Gastroesophageal sphincter (tissue), 4 donors: ENCODE data around the gene PAPPA. TPM values are rescaled to one million over a fixed set of nuclear protein-coding genes. Genes with fewer than 3 reads are reported as not detected.

ENCODE experiments used
- ATAC-seq: fragments of 150-250 bp; one replicate; pipeline ENCODE4 v1.9.1; 2016; ENCODE audit warnings: mild to moderate bottlenecking, moderate library complexity
- H3K27ac ChIP-seq, 4 donors: fragments of 200-600 bp; sonication (generic) in 3 of 4; 1 replicate in 3 of 4; 2 replicates in 1 of 4; pipeline ENCODE4 v1.5.1; 2016 to 2019
- H3K27me3 ChIP-seq: fragments of 200-600 bp; sonication (generic); one replicate; pipeline ENCODE4 v1.5.1; 2019
- H3K36me3 ChIP-seq, 2 donors: fragments of 200-600 bp; sonication (generic); one replicate each; pipeline ENCODE4 v1.5.1; 2019; ENCODE audit warnings: control low read depth in 1 of 2
- H3K4me1 ChIP-seq, 3 donors: fragments of 200-600 bp; sonication (generic); 1 replicate in 2 of 3; 2 replicates in 1 of 3; pipeline ENCODE4 v1.5.1; 2016 to 2019; ENCODE audit warnings: control low read depth in 2 of 3
- H3K4me3 ChIP-seq, 2 donors: fragments of 200-600 bp; sonication (generic); one replicate each; pipeline ENCODE4 v1.5.1; 2019; ENCODE audit warnings: mild to moderate bottlenecking in 1 of 2, moderate library complexity in 1 of 2
- H3K9me3 ChIP-seq, 3 donors: fragments of 200-600 bp; sonication (generic); one replicate each; pipeline ENCODE4 v1.5.1; 2017 to 2019; ENCODE audit warnings: control low read depth in 2 of 3
- CTCF ChIP-seq, 4 experiments: fragments of 200-600 bp in 2 of 4; fragments of 450-650 bp in 2 of 4; sonication (generic) in 1 of 4; IDR thresholded peaks; one replicate each; pipeline ENCODE4 v1.5.1; 2017 to 2019; ENCODE audit warnings: antibody characterized with exemption in 4 of 4, mild to moderate bottlenecking in 2 of 4, moderate library complexity in 2 of 4
- EP300 ChIP-seq: sonication (generic); formaldehyde crosslinking; IDR thresholded peaks from one replicate; pipeline ENCODE4 v1.6.1; 2017; ENCODE audit warnings: antibody characterized with exemption, mild to moderate bottlenecking
- POLR2A ChIP-seq, 2 donors: fragments of 450-650 bp; IDR thresholded peaks; one replicate each; pipeline ENCODE4 v1.6.1; 2017; ENCODE audit warnings: antibody characterized with exemption in 2 of 2, mild to moderate bottlenecking in 2 of 2, moderate library complexity in 1 of 2
- POLR2AphosphoS5 ChIP-seq: sonication (generic); formaldehyde crosslinking; IDR thresholded peaks from one replicate; pipeline ENCODE4 v1.6.1; 2017; ENCODE audit warnings: antibody characterized with exemption
- WGBS, 2 donors: methylation state at CpG; one replicate each; pipeline ENCODE4 v1.1.5; 2018; ENCODE audit warnings: low coverage in 1 of 2; 5-methylcytosine and 5-hydroxymethylcytosine counted together
- total RNA-seq, 4 donors: library from RNA; depleted of rRNA; stranded (reverse); fragments of >200 nt; gene quantifications; one replicate each; pipeline ENCODE4 v1.1.0, GENCODE V29; 2016

Gene PAPPA
- total RNA-seq, 4 donors from 2014 or later = 1.9 to 5.7 (median 3.2) TPM

GRCh38 chr9:116345393-116345792, 191.8 kb downstream of the PAPPA start:
- no peaks in the 10 kb centered on the region for H3K4me1 ChIP-seq
- H3K4me3 ChIP-seq = no peak overlapping the region
- ATAC-seq = no peak
- H3K36me3 ChIP-seq = no peaks in the 10 kb centered on the region
- H3K9me3 ChIP-seq = no peaks in the 10 kb centered on the region
- no peak overlapping the region for H3K27ac ChIP-seq
- H3K27me3 ChIP-seq = no peaks in the 10 kb centered on the region
- no peak for TF ChIP-seq POLR2A (IDR thresholded peaks at IDR 0.05)
- TF ChIP-seq POLR2AphosphoS5 = no peak
- TF ChIP-seq EP300 = no peak
- no peak for TF ChIP-seq CTCF (IDR thresholded peaks at IDR 0.05)
- WGBS, 2 donors = 61 to 100% methylated on average over 2 of the region's 2 CpGs

GRCh38 chr9:116345817-116346216, 192.2 kb downstream of the PAPPA start:
- no peaks in the 10 kb centered on the region for H3K36me3 ChIP-seq
- H3K9me3 ChIP-seq = no peaks in the 10 kb centered on the region
- no peak overlapping the region for H3K27ac ChIP-seq
- no peaks in the 10 kb centered on the region for H3K4me1 ChIP-seq
- WGBS, 2 donors = 20 to 22% methylated on average over 2 to 3 of the region's 3 CpGs
- H3K4me3 ChIP-seq = no peak overlapping the region
- no peaks in the 10 kb centered on the region for H3K27me3 ChIP-seq
- no peak for ATAC-seq
- TF ChIP-seq CTCF (IDR thresholded peaks at IDR 0.05) (no peak), EP300 (no peak), POLR2AphosphoS5 (no peak), POLR2A (IDR thresholded peaks at IDR 0.05) (no peak)

- ATAC-seq = no peak
- TF ChIP-seq POLR2A (IDR thresholded peaks at IDR 0.05) = no peak
- TF ChIP-seq CTCF (IDR thresholded peaks at IDR 0.05) = no peak
- TF ChIP-seq EP300 = no peak
- TF ChIP-seq POLR2AphosphoS5 = no peak
- no peaks in the 10 kb centered on the region for H3K36me3 ChIP-seq
- H3K4me3 ChIP-seq = no peak overlapping the region
- no peaks in the 10 kb centered on the region for H3K4me1 ChIP-seq
- no peaks in the 10 kb centered on the region for H3K27me3 ChIP-seq
- no peaks in the 10 kb centered on the region for H3K9me3 ChIP-seq
- WGBS, 2 donors = 79 to 100% methylated on average over 4 of the region's 6 CpGs
- no peak overlapping the region for H3K27ac ChIP-seq
Measured at GRCh38 chr9:116349684-116350083, 196.1 kb downstream of the PAPPA start.

GRCh38 chr9:116350213-116350612, 196.6 kb downstream of the PAPPA start:
- ATAC-seq = no peak
- Histone ChIP-seq H3K4me1 (peaks cover 0 to 4% (median 0%) of the 10 kb centered on the region in 3 donors), H3K27ac (no peak overlapping the region), H3K9me3 (no peaks in the 10 kb centered on the region), H3K36me3 (no peaks in the 10 kb centered on the region), H3K4me3 (no peak overlapping the region), H3K27me3 (no peaks in the 10 kb centered on the region)
- WGBS, 2 donors = 54 to 67% methylated on average over 1 to 2 of the region's 2 CpGs
- TF ChIP-seq POLR2A (IDR thresholded peaks at IDR 0.05) (no peak), EP300 (no peak), POLR2AphosphoS5 (no peak), CTCF (IDR thresholded peaks at IDR 0.05) (no peak)

- no peak for ATAC-seq
- TF ChIP-seq POLR2A (IDR thresholded peaks at IDR 0.05) = no peak
- TF ChIP-seq POLR2AphosphoS5 = no peak
- no peak for TF ChIP-seq EP300
- TF ChIP-seq CTCF (IDR thresholded peaks at IDR 0.05) = no peak
- WGBS, 2 donors = 94 to 96% methylated on average over 3 of the region's 3 CpGs
Measured at GRCh38 chr9:116352958-116353357, 199.4 kb downstream of the PAPPA start.

More at GRCh38 chr9:116352958-116353357, 199.4 kb downstream of the PAPPA start:
- Histone ChIP-seq H3K27ac (no peak overlapping the region), H3K36me3 (no peaks in the 10 kb centered on the region), H3K4me1 (peaks cover 0 to 16% (median 6%) of the 10 kb centered on the region in 3 donors), H3K4me3 (no peak overlapping the region), H3K9me3 (no peaks in the 10 kb centered on the region), H3K27me3 (no peaks in the 10 kb centered on the region)
